GM19463 (cell line): ENCODE results near the gene METAP1D.

Source experiments
- ATAC-seq: cut with Tn5 transposase; IDR thresholded peaks from one replicate; pipeline ENCODE4 v1.9.1; 2021; ENCODE audit warnings: mild to moderate bottlenecking, moderate library complexity; ENCODE audit not compliant: unreplicated experiment

Gene METAP1D

DNA sequence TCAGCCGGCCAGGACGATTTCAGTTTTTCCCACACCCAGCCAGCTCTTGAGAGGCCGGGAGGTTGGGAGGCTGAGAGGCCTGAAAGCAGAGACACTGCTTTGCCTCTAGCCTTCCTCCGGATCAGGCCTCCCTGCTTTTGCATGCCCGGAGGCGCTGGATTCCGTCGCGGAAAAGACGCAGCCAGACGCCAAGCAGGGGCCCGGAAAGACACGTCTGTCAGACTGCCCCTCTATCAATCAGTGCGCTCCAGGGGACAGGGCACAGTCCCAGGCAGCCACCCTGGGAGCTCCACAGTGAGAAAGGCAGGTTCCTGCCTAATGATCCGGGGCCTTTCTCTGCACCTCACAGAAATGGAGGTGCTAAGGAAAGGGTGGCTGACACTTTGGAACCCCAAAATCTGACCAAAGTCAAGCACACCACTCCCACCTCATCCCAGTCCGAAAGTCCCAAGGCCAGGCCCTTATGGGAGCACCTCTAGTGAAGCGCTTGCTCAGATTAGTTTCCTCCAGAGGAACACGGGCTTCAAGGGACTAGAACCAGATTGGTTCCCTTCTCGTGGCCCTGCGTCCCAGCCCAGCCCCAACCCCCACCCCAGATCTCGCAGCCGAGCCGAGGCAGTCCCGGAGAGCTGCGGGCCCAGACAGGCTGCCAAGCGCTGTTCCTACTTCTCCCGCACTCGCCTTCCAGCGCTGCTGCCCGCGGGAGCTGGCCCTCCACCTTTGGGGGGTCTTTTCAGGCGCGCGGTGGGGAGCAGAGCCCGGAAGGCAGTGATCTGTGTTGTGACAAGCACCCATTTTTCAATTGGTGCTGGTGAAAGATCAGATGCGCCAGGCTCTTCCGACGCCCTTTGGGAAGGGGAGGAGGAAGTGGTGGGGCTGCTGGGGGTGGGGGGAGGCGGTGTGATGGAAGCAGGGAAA, 90.5 kb downstream of the METAP1D start:
- ATAC-seq: no peak

DNA sequence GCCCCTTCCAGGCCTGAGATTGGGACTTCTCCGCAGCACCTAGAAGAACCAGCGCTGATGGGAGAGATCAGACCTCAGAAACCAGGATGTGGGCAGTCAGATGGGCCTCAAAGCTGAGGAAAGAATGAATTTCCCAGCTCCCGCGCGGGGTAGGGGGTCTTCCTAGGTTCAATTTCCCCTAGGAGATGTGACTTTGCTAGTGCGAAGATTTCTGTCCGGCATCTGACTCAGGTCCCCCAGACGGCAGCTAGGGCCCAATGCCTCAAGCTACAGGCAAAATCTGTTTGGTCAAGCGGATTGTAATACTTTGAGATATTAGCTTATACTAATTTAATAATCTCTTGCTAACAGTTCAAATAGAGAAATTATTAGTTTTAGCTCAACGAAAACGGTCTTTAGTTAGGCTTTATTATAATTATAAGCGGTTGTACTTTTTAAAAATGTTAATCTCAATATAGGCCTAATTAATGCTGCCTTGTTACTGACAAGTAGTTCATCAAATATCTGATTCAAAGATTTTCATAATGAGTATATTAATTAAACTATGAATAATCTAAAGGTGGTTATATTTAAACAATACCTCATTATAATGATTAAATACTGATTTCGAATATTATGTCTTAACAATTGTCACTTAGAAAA, 91.4 kb downstream of the METAP1D start:
- ATAC-seq: no peak

DNA sequence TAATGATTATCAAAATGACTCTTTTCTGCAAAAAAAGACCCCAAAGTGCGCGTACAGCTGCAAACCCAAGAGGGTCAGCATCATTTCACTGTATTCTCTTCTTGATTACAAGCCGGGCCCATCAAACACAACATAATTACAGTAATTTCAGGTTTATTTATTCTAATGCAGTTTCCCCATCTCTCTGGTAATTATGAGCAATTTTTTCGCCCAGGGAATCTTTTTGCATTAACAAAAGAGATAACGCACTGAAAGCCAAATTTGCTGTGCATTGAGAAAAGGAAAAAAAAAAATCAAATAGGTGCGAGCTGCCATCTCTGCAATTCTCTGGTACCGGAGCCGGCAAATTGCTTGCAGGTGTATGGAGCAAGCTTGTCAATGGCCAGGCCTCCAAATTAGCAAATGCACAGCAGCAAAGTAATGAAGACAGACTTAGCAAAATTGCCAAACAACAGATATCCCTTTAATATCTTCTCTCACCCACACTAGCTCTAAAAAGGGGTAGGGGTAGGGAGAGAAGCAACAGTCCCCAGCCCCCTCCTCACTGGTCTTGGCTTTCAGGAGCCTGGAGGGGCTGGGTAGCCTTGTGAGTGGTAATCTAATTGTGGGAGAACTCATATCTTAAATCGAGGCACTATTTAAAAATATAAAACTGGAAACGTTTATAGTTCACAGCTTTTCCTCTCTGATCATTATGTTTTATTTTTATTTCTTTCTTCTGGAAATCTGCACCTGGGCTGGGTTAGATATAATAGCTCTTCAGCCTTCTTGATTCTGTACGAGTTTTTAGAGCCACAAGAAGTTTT, 92.2 kb downstream of the METAP1D start:
- no peak for ATAC-seq

DNA sequence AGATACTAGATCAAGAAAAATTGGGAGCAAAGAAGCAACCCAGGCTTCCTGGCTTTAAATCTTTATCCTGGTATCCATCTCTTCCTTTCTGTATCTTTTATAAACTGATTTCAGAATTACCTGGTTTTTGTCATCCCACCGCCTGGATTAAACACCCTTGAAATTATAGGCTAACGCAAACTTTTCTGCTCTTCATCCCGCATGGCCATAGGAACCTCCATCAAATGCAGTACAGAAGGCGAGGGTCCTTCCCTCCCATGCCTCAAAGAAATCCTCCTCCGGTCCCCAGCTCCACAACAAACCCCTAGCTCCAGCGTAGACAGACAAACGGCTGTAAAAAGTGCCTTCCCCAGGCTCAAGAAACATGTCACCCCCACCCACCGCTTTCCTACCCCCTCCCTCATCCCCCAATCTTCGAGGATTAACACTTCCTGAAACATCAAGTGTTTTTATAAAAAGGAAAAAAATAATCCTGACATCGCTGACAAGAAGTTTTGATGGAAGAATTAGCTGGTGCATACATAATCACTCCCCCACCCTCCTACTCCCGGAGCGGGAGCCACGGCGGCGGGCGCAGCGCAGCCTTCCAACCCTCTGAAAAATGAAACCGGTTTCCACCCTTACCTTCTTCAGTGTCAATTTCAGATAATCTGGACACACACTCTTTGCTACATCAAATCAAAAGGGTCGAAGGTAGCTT, 93.1 kb downstream of the METAP1D start:
- no peak for ATAC-seq

DNA sequence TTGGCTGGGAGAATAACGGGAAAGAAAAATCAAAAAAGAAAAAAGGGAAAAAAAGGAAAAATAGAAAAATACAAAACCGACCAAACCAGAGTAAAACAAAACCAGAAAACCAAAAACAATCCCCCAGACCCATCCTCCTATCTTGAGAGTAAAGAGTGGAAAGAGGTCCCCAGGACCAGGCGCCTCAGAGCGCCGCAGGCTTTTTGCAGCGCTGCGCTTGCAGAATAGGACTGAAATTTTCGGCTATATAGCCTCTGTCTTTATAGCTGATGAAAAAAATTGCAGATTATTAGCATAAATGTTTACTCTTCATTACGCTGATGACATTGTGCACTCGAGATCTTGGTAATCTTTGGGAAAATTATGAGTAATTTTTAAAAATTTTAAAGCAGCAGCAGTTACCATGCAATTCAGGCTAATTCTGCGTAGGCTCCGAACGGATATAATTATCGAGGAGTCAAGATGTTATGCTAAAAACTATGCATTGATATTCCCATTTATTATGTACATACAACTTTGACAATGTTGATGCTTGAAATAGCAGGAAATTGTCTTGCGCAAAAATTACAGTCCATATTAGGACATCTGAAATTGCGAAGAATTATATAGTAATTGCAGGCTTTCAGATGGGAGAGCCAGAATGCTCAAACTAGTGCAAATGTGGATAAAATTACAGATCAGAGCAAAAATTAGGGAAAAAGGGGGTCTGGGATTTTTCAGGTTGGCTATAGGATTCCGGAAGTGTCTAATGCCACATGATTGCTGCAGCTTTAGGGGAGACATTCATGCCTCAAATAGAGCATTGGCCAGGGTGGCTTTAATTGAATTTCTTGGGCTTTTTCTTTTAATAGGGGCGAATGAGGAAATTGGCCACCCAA, 93.9 kb downstream of the METAP1D start:
- no peak for ATAC-seq

DNA sequence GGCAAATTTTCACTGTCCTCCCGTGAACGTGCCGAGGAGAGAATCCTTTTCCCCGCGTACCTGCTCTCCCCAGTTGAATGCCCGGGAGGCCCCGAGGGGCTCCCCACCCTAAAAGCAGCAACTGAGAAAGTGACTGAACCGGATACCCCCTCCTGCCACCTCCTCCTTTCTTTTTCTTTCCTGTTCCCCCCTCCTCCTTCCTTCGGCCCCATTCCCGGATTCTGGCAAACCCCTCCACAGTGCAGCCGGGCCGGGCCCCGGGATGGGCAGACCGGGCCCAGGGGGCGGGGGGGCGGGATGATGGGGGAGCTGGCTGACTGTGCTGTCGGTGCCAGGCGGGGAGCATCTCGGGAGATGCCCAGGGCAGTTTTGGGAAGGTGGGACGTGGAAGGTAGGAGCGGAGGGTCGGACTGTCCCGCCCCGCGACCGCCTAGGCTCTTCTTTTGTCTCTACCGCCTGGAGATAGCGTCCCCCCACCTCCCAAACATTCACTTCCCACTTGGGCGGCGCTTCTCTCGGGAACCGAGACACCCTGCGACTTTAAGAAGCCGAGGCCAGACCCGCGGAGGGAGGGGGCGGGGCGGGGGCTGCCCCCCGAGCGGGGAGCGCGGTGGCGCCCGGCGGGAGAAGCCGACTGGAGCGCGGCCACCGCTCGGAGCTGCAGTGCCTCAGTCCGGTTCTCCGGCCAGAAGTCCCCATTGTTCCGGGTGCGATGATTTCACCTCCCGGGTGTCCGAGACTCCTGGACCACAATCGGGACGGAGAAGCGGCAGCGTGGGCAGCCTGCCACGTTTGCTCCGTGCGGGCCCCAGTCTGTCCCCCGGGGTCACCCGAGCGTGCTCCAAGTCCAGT, 94.8 kb downstream of the METAP1D start:
- ATAC-seq: no peak

DNA sequence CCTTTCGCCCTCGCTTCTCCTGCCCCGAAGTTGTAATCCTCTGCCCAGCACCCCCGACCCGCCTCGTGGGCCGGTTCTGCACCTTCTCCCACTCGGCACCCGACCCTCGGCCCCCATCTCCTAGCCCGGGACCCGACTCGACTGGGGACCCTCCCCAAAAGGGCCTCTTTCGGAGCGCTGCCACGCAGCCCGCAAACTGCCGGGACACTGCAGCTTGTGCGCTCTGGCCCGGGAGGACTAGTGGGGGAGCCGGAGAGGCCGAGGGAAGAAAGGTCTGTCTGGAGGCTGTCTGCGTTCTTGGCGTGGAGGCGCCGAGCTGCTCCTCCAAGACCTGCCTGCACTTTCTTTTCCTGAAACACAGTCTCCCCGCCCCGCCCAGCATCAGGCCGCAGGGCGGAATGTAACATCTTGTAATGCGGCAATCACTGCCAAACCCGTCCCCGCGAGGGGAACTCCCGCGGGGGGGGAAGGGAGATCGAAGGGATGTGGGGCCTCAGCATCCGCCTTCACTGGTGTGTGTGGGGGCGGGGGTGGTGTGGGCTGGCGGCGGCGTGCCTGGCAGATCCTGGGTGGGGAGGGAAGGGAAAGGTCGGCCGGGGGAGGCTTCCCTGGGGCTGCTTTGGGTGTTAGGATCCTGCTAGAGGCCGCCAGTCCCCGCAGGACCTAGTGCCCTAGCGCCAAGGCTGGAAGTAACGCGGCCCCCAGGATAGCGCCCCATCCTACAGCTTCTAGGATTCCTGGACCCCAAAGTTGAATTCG, 95.6 kb downstream of the METAP1D start:
- no peak for ATAC-seq

DNA sequence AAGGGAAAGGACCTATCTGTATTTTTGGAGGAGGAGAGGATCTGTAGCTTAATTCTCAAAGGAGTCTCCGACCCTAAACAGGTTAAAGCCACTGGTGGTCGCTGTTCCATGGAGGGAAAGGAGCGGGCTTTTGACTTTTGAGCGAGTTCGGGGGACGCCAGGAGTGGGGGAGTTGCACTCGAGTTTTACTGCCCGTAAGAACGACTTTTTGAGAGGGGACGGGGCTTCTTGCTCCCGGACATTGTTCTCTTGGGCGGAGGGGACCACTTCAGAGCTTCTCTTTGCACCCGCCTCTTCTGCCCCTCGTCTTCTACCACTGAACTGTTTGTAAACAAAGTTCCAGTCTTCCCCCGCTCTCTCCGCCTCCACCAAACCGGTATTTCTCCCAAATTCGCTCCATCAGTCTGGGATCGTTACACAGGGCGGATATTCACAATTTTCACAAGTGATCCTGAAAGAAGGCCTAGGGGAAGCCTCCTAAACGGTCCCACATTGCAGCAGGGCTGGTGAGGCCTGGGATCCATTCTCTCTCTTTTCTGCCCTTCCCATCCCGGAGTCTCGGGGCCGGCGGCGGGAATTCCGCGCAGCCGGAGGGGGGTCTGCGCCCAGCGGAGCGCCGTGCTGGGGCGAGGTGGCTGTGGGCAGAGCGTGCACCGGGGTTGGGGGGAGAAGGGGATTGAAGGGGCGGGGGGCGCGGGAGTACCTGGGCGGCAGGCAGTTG, 96.3 kb downstream of the METAP1D start:
- ATAC-seq: no peak

DNA sequence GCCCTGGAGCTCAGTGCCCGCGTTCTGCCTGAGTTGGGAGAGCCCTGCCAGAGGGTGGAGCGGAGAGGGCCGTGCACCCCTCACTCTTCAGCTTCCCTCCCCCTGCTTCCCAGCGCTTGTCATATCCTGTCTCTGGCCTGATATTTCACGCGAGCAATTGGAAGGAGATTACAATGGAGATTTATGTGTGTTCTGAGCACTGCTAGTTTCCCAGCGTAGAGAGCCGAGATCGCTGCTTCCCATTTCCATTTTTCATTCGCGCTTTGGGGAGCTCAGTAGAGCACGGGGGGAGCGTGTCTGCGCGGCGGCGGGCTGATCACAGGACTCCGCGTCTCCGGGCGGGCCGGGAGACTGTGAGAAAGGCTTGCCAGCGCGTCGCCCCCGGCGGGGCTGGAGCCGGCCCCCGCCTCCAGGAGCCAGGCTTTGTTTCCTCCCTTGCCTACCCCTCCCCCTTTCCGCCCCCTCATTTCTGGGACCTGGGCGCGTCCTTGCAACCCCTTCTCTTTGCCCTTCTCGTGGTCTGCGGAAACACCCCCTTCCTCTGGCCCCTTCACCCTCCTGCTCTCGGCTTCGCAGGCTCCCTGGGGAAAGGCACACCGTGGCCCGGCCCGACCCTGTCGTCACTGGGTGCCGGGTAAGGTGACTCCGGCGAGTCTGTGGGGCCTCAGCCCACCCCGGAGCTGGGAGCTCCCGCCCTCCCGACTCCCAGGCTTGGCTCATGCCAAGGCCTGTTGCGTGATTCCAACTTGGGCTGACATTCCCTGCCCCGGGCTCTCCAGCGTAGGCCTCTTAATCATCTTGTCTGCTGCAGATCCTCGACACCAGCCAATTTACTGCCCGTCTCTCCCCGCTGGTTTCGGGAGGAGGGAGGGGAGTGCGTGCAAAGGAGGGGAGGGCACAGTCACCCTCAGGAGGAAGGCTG, 97.1 kb downstream of the METAP1D start:
- no peak for ATAC-seq

DNA sequence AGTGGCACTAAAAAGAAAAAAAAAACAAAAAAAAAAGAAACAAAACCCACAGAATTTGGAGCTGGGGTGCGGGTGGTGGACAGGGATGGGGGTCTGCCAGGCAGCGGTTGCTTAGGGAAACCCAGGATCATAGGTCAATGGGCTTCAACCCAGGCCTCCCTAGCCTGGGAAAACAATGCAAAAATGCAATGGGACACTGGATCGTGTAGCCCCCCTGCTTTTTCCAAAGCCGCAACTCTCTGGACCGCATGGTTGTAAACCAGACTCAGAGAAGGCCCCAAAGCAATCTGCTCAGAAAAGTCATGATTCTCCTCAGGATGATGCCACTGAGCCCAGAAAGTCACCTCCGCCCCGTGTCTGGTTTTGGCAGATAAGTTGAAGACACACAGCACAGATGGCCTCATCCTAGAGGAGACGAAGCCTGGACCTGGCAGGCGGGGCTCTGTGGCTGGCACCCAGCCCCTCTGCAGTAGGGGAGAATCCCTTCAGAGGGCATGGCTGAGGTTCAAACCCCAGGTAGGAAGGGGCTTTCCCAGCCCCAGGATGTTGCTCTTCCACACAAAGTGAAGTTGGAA, 97.9 kb downstream of the METAP1D start:
- no peak for ATAC-seq

DNA sequence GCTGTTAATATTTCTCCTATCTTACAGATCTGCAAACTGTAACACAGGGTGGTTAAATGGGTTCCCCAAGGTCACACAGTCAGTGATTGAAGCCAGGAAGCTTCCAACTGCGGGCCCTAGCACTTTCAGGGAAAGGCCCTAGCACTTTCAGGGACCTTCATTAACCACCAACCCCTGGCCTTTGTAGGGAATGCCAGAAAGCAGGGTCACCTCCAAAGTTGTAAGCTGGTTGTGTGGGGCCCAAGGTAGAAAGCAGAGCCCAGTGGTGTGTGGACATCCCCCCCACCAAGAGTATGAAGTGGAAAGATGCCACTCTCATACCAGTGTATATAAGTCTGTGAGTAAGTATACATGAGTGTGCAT, 98.5 kb downstream of the METAP1D start:
- ATAC-seq: no peak

DNA sequence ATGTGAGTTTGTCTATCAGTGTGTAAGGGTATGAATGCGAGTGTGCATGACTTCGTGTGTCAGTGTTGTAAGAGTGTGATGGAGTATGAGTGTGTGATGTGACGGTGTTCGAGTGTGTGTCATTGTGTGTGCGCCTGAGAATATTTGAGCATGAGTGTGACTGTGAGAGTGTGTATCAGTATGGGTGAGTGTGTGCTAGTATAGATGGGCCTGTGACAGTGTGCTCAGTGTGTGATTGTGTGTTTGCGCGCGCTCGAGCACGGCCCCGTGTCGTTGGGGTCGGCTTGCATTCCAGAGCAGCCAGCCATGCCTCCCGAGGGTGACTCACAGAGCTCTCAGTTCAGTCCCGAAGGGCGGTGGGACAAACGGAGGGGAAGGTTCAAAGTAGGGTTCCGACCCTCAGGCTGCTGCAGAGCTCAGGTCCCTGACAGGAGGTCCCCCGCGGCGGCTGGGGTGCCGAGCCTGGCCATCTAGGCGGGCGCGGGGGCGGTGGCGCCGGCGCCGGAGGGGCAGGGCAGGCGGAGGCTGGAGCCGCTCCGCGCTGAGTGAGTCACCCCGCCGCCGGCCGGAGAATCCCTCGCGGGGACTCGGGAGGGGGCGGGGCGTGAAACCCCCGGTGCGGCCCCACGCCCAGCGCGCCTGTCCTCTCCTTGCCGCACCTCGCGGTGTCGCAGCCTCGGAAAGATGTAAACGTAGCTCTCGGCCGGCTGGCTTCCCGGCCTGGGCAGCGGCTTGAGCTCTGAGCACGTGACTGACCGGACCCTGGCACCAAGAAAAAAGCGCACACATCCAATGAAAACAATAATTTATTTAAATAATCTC, 99.1 kb downstream of the METAP1D start:
- no peak for ATAC-seq

DNA sequence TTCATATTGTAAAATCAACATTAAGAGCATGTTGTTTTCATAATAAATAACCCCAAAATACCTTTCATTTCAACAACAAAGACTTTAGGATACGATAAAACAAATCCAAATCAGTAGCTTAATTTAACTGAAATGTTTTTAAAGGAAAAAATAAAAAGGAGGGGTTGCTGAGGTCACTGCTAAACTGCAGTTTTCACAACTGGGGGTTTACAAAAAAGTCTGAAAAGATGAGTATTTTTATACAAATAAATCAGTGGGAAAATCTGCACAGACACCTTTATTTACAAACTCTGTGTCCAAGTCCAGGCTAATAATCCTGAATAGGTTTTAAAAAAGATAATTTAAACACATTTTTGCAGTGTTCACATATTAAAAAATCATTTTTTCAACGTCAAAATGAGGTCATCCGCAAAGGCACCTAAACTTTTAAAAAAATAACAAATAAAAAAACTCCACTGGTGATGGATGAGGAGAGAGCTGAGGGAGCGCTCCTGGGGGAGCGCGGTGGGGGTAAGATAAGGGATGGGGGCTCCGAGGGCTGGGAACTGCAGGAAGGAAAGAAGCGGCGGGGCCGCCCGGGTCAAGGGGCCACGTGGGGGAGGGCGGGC, 99.8 kb downstream of the METAP1D start:
- ATAC-seq: no peak

DNA sequence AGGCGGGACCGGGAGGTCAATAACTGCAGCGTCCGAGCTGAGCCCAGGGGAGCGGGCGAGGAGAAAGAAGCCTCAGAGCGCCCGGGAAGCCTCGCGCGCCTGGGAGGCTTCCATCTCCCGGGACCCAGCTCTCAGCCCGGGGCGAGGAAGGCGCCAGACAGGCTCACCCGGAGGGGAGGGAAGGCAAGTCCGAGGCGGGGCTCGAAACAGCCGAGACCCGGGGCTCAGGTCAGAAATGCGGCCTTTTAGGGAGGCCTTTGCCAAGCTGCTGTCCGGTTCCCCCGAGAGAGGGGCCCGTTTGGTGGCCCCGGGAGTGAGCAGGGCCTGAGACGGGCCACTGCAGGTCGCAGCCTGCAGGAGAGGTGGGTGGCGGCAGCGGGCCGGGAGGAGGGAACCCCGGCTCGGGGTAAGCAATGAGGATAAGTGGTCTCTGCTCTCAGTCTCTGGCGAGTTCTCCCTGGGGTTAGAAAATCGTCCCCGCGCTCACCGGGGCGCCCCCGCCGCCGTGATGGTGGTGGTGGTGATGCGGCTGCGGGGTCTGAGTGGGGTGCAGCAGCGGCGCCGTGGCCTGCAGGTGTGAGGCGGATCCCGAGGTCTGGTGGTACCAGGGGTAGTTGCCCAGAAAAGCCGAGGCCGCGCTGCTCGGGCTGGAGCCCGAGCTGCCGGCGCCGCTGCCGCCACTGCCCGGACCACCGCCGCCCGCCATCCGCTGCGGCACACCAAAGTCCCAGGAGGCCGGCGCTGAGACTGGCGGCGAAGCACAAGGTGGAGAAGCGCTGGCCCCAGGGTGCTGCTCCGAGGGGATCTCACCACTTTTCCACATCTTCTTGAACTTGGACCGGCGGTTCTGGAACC, 100.6 kb downstream of the METAP1D start:
- ATAC-seq: no peak
